ENCODE results near the gene HDDC2. TPM values are rescaled to one million over a fixed set of nuclear protein-coding genes. Genes with fewer than 3 reads are reported as not detected.

HDDC2 gene
- total RNA-seq (2022; extraction: Qiagen RNA extraction), result 90.9 to 102 TPM (median 94.5 TPM) in 5 replicates

DNA sequence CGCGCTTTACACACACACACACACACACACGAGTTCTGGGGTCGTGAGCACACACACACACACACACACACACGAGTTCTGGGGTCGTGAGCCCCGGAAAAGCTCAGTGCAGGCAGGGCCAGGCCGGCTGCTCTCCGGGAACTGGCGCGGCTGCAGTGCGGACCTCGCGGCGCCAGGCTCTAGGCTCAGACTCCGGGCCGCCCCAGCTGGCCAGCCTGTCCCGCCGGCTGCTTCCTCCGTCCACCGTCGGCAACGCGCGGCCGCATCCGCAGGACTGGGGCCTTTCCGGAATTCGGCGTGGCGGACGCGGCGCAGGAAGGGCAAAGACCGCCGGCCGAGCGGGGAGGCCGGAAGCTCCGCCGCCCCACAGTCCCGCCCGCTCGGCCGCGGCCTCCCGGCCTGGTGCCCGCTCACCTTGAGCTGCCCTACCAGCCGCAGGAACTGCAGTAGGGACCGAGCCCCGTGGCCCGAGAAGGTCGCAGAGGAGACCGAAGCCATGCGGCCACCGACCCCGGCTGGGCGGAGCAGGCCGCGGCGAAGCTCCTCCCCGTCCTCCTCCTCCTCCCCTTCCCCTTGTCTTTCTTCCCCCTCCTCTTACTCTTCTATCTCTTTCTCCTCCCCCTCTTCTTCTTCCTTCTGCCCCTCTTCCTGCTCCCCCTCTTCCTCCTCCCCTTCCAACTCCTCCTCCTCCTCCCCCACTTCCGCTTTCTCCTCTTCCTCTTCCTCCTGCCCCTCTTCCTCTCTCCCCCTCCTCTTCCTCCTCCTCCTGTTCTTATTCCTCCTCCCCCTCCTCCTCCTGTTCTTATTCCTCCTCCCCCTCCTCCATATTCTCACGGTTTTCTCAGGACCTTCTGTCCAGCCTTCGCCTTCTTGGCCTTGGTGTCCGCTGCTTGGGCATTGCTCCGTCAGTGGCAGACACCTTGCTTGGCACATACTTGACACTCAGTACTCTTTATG, at the start of gene HDDC2:
Gene HDDC2 (minus strand): TSS at position 533 of the 957 bp plus-strand sequence. CDS start 35 bp downstream, at position 498.

Other genes starting within 250 kb of the HDDC2 start
- 47.3 to 52.0 TPM (median 47.9 TPM) in 5 replicates for gene TPD52L1, start 148.2 kb downstream of the HDDC2 start, total RNA-seq (2022; extraction: Qiagen RNA extraction)